ENCODE data around the gene PER2. TPM values are rescaled to one million over a fixed set of nuclear protein-coding genes. Genes with fewer than 3 reads are reported as not detected.

PER2 gene
- total and polyA plus RNA-seq, 10 donors = 2.0 to 16.2 (median 12.0) TPM

DNA sequence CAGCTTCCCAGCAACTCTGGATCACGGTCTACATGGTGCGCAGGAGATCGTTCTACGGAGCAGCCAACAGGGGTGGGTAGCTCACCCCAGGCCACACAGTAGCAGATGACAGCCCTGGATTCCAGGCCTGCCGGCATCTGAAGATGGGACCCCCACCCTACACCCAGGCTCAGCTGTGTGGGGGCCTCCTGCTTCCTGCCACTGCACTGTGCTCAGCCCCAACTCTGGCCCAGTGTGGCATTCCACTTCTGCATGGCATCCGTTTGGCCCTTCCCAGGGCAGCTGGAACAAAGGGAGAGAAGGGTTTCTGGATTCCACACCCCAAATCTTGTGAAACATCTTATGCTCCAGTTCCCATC lies 9.1 kb downstream of the PER2 start:
- no peaks in the 10 kb centered on the region for H3K9me3 ChIP-seq
- intact Hi-C loops (cut with DNase I; ENCODE audit: low total_unique reads) = no loop called here
- H3K4me3 ChIP-seq = no peak overlapping the region
- DNase-seq = no peak
- H3K4me1 ChIP-seq = peaks cover 0 to 30% (median 13%) of the 10 kb centered on the region in 6 donors
- H3K27me3 ChIP-seq (replicated peaks in 1 of 7) = no peaks in the 10 kb centered on the region
- H3K27ac ChIP-seq = no peak overlapping the region
- TF ChIP-seq POLR2AphosphoS5 (IDR thresholded peaks at IDR 0.05) (no peak), POLR2A (IDR thresholded peaks at IDR 0.05) (no peak)
- TF ChIP-seq, protein P1, sequence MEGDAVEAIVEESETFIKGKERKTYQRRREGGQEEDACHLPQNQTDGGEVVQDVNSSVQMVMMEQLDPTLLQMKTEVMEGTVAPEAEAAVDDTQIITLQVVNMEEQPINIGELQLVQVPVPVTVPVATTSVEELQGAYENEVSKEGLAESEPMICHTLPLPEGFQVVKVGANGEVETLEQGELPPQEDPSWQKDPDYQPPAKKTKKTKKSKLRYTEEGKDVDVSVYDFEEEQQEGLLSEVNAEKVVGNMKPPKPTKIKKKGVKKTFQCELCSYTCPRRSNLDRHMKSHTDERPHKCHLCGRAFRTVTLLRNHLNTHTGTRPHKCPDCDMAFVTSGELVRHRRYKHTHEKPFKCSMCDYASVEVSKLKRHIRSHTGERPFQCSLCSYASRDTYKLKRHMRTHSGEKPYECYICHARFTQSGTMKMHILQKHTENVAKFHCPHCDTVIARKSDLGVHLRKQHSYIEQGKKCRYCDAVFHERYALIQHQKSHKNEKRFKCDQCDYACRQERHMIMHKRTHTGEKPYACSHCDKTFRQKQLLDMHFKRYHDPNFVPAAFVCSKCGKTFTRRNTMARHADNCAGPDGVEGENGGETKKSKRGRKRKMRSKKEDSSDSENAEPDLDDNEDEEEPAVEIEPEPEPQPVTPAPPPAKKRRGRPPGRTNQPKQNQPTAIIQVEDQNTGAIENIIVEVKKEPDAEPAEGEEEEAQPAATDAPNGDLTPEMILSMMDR (IDR thresholded peaks at IDR 0.05 in 8 of 11, conservative IDR thresholded peaks at IDR 0.05 in 3 of 11) = no peak
- peaks cover 0 to 39% (median 31%) of the 10 kb centered on the region in 6 donors for H3K36me3 ChIP-seq
- 85 to 97% (median 89%) methylated on average over 4 to 6 of the region's 6 CpGs for WGBS, 5 donors

DNA sequence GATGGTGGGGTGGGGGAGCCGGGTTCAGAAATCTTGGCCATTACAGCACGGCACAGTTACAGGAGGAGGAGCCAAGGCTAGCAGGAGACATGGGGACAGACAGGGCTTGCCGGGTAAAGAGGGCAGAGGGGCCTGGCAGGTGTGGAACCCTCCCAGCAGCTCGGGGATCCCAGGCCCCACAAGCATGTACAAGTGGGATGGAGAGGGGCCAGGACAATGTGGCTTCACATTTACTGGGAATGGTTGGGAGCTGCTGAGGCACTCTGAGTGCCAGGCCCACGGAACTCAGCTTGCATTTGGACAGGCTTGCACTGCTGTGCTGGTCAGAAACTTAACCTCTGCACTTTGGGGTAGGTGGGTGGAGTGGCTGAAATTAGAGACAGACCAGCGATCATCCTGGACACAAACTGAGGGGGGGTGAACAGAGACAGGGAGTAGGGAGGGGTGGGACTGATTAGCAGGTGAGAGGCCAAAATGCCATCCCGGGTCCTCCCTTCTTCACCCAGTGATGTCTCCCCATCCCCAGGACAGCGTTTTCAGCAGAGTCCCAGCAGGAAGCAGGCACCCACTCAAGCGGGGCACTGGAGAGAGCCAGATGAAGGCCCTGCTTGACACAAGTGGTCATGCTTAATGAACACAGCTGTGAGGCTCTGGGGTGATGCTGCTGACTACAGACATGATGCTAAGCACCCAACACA lies 9.6 kb downstream of the PER2 start:
- no peaks in the 10 kb centered on the region for H3K27me3 ChIP-seq (replicated peaks in 1 of 7)
- intact Hi-C loops (cut with DNase I; ENCODE audit: low total_unique reads) = no loop called here
- H3K27ac ChIP-seq = no peak overlapping the region
- H3K36me3 ChIP-seq = peaks cover 0 to 44% (median 36%) of the 10 kb centered on the region in 6 donors
- H3K4me3 ChIP-seq = no peak overlapping the region
- H3K4me1 ChIP-seq = peaks cover 0 to 29% (median 11%) of the 10 kb centered on the region in 6 donors
- no peaks in the 10 kb centered on the region for H3K9me3 ChIP-seq
- DNase-seq = no peak
- TF ChIP-seq POLR2A (IDR thresholded peaks at IDR 0.05) = no peak
- TF ChIP-seq POLR2AphosphoS5 (IDR thresholded peaks at IDR 0.05) = no peak
- TF ChIP-seq, protein P1 (IDR thresholded peaks at IDR 0.05 in 8 of 11, conservative IDR thresholded peaks at IDR 0.05 in 3 of 11) = no peak
- 80 to 87% (median 83%) methylated on average over 9 of the region's 9 CpGs for WGBS, 5 donors

GRCh38 chr2:238277695-238278094 lies 10.7 kb downstream of the PER2 start:
- intact Hi-C loops (cut with DNase I; ENCODE audit: low total_unique reads) = no loop called here
- no peak overlapping the region for H3K4me3 ChIP-seq
- no peak for DNase-seq

More at GRCh38 chr2:238277695-238278094, 10.7 kb downstream of the PER2 start:
- peaks cover 0 to 21% (median under 1%) of the 10 kb centered on the region in 6 donors for H3K4me1 ChIP-seq
- H3K27me3 ChIP-seq (replicated peaks in 1 of 7) = no peaks in the 10 kb centered on the region
- peaks cover 0 to 55% (median 44%) of the 10 kb centered on the region in 6 donors for H3K36me3 ChIP-seq
- H3K27ac ChIP-seq = no peak overlapping the region
- 89 to 97% (median 90%) methylated on average over 15 of the region's 15 CpGs for WGBS, 5 donors
- no peaks in the 10 kb centered on the region for H3K9me3 ChIP-seq
- TF ChIP-seq POLR2A (IDR thresholded peaks at IDR 0.05) (no peak), POLR2AphosphoS5 (IDR thresholded peaks at IDR 0.05) (no peak)
- TF ChIP-seq, protein P1 (IDR thresholded peaks at IDR 0.05 in 8 of 11, conservative IDR thresholded peaks at IDR 0.05 in 3 of 11) = no peak
